ENCODE measurements around the gene NUP85.
A peak's percentile ranks its signal among the peaks of the same experiment; 100 is the strongest.

- TF ChIP-seq, protein P1, sequence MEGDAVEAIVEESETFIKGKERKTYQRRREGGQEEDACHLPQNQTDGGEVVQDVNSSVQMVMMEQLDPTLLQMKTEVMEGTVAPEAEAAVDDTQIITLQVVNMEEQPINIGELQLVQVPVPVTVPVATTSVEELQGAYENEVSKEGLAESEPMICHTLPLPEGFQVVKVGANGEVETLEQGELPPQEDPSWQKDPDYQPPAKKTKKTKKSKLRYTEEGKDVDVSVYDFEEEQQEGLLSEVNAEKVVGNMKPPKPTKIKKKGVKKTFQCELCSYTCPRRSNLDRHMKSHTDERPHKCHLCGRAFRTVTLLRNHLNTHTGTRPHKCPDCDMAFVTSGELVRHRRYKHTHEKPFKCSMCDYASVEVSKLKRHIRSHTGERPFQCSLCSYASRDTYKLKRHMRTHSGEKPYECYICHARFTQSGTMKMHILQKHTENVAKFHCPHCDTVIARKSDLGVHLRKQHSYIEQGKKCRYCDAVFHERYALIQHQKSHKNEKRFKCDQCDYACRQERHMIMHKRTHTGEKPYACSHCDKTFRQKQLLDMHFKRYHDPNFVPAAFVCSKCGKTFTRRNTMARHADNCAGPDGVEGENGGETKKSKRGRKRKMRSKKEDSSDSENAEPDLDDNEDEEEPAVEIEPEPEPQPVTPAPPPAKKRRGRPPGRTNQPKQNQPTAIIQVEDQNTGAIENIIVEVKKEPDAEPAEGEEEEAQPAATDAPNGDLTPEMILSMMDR (IDR thresholded peaks at IDR 0.05; ENCODE audit: insufficient read depth, low read length) = peak; percentile 0
- peak; percentile 33 for TF ChIP-seq REST (IDR thresholded peaks at IDR 0.05; ENCODE audit: insufficient replicate concordance, low read depth)
- peak; percentile 67 for TF ChIP-seq POLR2AphosphoS5 (IDR thresholded peaks at IDR 0.05; ENCODE audit: low read depth)
- TF ChIP-seq GABPA (IDR thresholded peaks at IDR 0.05; ENCODE audit: low read depth) = no peak
- TF ChIP-seq SPI1 (IDR thresholded peaks at IDR 0.05; ENCODE audit: borderline replicate concordance, low read depth) = no peak
Measured at GRCh38 chr17:75270218-75270965, 64.9 kb downstream of the NUP85 start.
